HEK293 (cell line): ENCODE results near the gene EIF1AD.

Experiments used
- CTCF ChIA-PET: fragments of 350-600 bp; formaldehyde crosslinking; extraction: SDS; loops from one replicate; lab custom pipeline; 2021; ENCODE audit warnings: antibody characterized with exemption; lab: Yijun Ruan, JAX
- POLR2A ChIA-PET: fragments of 300-600 bp; formaldehyde crosslinking; extraction: SDS; loops from one replicate; lab custom pipeline; 2020; ENCODE audit warnings: antibody characterized with exemption, inconsistent platforms; lab: Yijun Ruan, JAX
- H3K27ac ChIP-seq: fragments of 200-500 bp; sonication (Bioruptor generic); 2 replicates; pipeline ENCODE4 v1.5.1; 2014; ENCODE audit warnings: low read depth, low read length, control low read depth, inconsistent platforms; ENCODE audit errors: extremely low read depth
- H3K36me3 ChIP-seq, 2 experiments: fragments of 200-500 bp in 1 of 2; sonication (Bioruptor generic) in 1 of 2; 1 replicate in 1 of 2; 2 replicates in 1 of 2; pipeline ENCODE4 v1.5.1; 2014 to 2017; ENCODE audit warnings: inconsistent platforms in 2 of 2, low read length in 2 of 2; ENCODE audit not compliant: control insufficient read depth in 2 of 2, insufficient read depth in 1 of 2
- H3K4me1 ChIP-seq: fragments of 200-500 bp; sonication (Bioruptor generic); 2 replicates; pipeline ENCODE4 v1.5.1; 2014; ENCODE audit warnings: mild to moderate bottlenecking, low read length, inconsistent platforms; ENCODE audit not compliant: control insufficient read depth, insufficient read depth
- H3K4me3 ChIP-seq: 2 replicates; pipeline ENCODE4 v1.5.1; 2011; ENCODE audit warnings: low read depth, mild to moderate bottlenecking, control low read depth, low read length, moderate library complexity
- H3K9me3 ChIP-seq: fragments of 200-500 bp; sonication (Bioruptor generic); 2 replicates; pipeline ENCODE4 v1.5.1; 2014; ENCODE audit warnings: low read depth, low read length, inconsistent platforms; ENCODE audit not compliant: control insufficient read depth, insufficient read depth
- INSM2 ChIP-seq: fragments of 450-650 bp; formaldehyde crosslinking; IDR thresholded peaks from 2 replicates; pipeline ENCODE4 v1.5.1; 2016; ENCODE audit warnings: missing biosample characterization, missing genetic modification characterization
- OSR2 ChIP-seq: fragments of 450-650 bp; formaldehyde crosslinking; IDR thresholded peaks from 2 replicates; pipeline ENCODE4 v1.5.1; 2016; ENCODE audit warnings: missing biosample characterization, missing genetic modification characterization
- TCF7L2 ChIP-seq: IDR thresholded peaks from 2 replicates; pipeline ENCODE4 v1.6.1; 2011; ENCODE audit warnings: low read depth, mild to moderate bottlenecking, inconsistent platforms, low read length, moderate library complexity, borderline replicate concordance
- ZFP69B ChIP-seq: fragments of 450-650 bp; formaldehyde crosslinking; IDR thresholded peaks from 2 replicates; pipeline ENCODE4 v1.5.1; 2016; ENCODE audit warnings: missing biosample characterization, missing genetic modification characterization
- ZIC2 ChIP-seq: fragments of 450-650 bp; formaldehyde crosslinking; IDR thresholded peaks from 2 replicates; pipeline ENCODE4 v1.5.1; 2016; ENCODE audit warnings: missing biosample characterization, missing genetic modification characterization
- ZNF132 ChIP-seq: fragments of 450-650 bp; formaldehyde crosslinking; IDR thresholded peaks from 2 replicates; pipeline ENCODE4 v1.5.1; 2017; ENCODE audit warnings: missing biosample characterization, missing genetic modification characterization, borderline replicate concordance
- ZNF140 ChIP-seq: fragments of 450-650 bp; formaldehyde crosslinking; IDR thresholded peaks from 2 replicates; pipeline ENCODE4 v1.5.1; 2016; ENCODE audit warnings: missing biosample characterization, missing genetic modification characterization
- ZNF19 ChIP-seq: fragments of 450-650 bp; formaldehyde crosslinking; IDR thresholded peaks from 2 replicates; pipeline ENCODE4; 2016; ENCODE audit warnings: missing biosample characterization, missing genetic modification characterization, low read depth
- ZNF23 ChIP-seq: fragments of 450-650 bp; formaldehyde crosslinking; IDR thresholded peaks from 2 replicates; pipeline ENCODE4 v1.5.1; 2016; ENCODE audit warnings: missing biosample characterization, missing genetic modification characterization, borderline replicate concordance
- ZNF248 ChIP-seq: fragments of 450-650 bp; formaldehyde crosslinking; IDR thresholded peaks from 2 replicates; pipeline ENCODE4 v1.5.1; 2017; ENCODE audit warnings: missing biosample characterization, missing genetic modification characterization
- ZNF335 ChIP-seq: fragments of 450-650 bp; formaldehyde crosslinking; conservative IDR thresholded peaks from 2 replicates; pipeline ENCODE4 v1.5.1; 2016; ENCODE audit warnings: missing biosample characterization, missing genetic modification characterization
- ZNF354C ChIP-seq: fragments of 450-650 bp; formaldehyde crosslinking; IDR thresholded peaks from 2 replicates; pipeline ENCODE4 v1.5.1; 2016; ENCODE audit warnings: missing biosample characterization, missing genetic modification characterization, low read depth, borderline replicate concordance
- ZNF37A ChIP-seq: fragments of 450-650 bp; IDR thresholded peaks from 2 replicates; pipeline ENCODE4 v1.5.1; 2018; ENCODE audit warnings: missing biosample characterization, missing genetic modification characterization
- ZNF404 ChIP-seq: fragments of 450-650 bp; formaldehyde crosslinking; IDR thresholded peaks from 2 replicates; pipeline ENCODE4 v1.5.1; 2017; ENCODE audit warnings: missing biosample characterization, missing genetic modification characterization
- ZNF549 ChIP-seq: fragments of 450-650 bp; IDR thresholded peaks from 2 replicates; pipeline ENCODE4 v1.5.1; 2018; ENCODE audit warnings: missing biosample characterization, missing genetic modification characterization, mild to moderate bottlenecking, inconsistent platforms, moderate library complexity
- ZNF580 ChIP-seq: fragments of 450-650 bp; formaldehyde crosslinking; IDR thresholded peaks from 2 replicates; pipeline ENCODE4 v1.5.1; 2016; ENCODE audit warnings: missing biosample characterization, missing genetic modification characterization
- ZNF585B ChIP-seq: fragments of 450-650 bp; formaldehyde crosslinking; IDR thresholded peaks from 2 replicates; pipeline ENCODE4 v1.5.1; 2016; ENCODE audit warnings: missing biosample characterization, missing genetic modification characterization
- ZNF596 ChIP-seq: fragments of 450-650 bp; IDR thresholded peaks from 2 replicates; pipeline ENCODE4 v1.5.0; 2018; ENCODE audit warnings: missing biosample characterization, mild to moderate bottlenecking, missing genetic modification characterization, moderate library complexity
- ZSCAN4 ChIP-seq: fragments of 450-650 bp; formaldehyde crosslinking; IDR thresholded peaks from 2 replicates; pipeline ENCODE4 v1.5.1; 2017; ENCODE audit warnings: missing biosample characterization, missing genetic modification characterization
- ZXDB ChIP-seq: fragments of 450-650 bp; formaldehyde crosslinking; IDR thresholded peaks from 2 replicates; pipeline ENCODE4 v1.5.1; 2016; ENCODE audit warnings: missing biosample characterization, missing genetic modification characterization

Gene EIF1AD

GRCh38 chr11:66015936-66016792 is 14.2 kb upstream of the EIF1AD start:
- 0 out of 2 replicates have a peak, but pooled peaks have one; percentile 28 for TF ChIP-seq ZSCAN4 (tag by site-specific recombination)
- TF ChIP-seq ZIC2 (tag by site-specific recombination), result 0 out of 2 replicates have a peak, but pooled peaks have one; percentile 16
- TF ChIP-seq OSR2 (tag by site-specific recombination), result no peak
- TF ChIP-seq ZFP69B (tag by site-specific recombination), result no peak
- Histone ChIP-seq H3K27ac (no peak overlapping the region), H3K4me1 (no peaks in the 10 kb centered on the region), H3K4me3 (no peak overlapping the region), H3K36me3 (no peaks in the 10 kb centered on the region), H3K9me3 (no peaks in the 10 kb centered on the region)
- CTCF ChIA-PET, result no interaction called here
- POLR2A ChIA-PET, result no interaction called here

GRCh38 chr11:66015454-66015881 is 13.5 kb upstream of the EIF1AD start:
- CTCF ChIA-PET, result no interaction called here
- TF ChIP-seq ZIC2 (tag by site-specific recombination) (0 out of 2 replicates have a peak, but pooled peaks have one; percentile 31), INSM2 (no peak), ZNF19 (tag by site-specific recombination) (no peak)
- no peaks in the 10 kb centered on the region for H3K4me1 ChIP-seq

GRCh38 chr11:66014804-66015453 is 13.0 kb upstream of the EIF1AD start:
- H3K4me3 ChIP-seq, result no peak overlapping the region
- ChIA-PET CTCF (no interaction called here), POLR2A (no interaction called here)
- H3K9me3 ChIP-seq, result no peaks in the 10 kb centered on the region
- no peak overlapping the region for H3K27ac ChIP-seq
- H3K36me3 ChIP-seq, result no peaks in the 10 kb centered on the region
- TF ChIP-seq ZNF37A (tag by site-specific recombination) (no peak), ZNF549 (tag by site-specific recombination) (no peak), ZNF23 (tag by site-specific recombination) (no peak), ZSCAN4 (tag by site-specific recombination) (peak; percentile 36), ZNF335 (tag by site-specific recombination) (peak; percentile 13; the same call in 1 of the 2 replicates)
- H3K4me1 ChIP-seq, result no peaks in the 10 kb centered on the region

More at GRCh38 chr11:66015454-66015881, 13.5 kb upstream of the EIF1AD start:
- POLR2A ChIA-PET, result no interaction called here
- no peaks in the 10 kb centered on the region for H3K36me3 ChIP-seq
- H3K27ac ChIP-seq, result no peak overlapping the region
- H3K9me3 ChIP-seq, result no peaks in the 10 kb centered on the region
- no peak overlapping the region for H3K4me3 ChIP-seq

GRCh38 chr11:66013762-66014100 is 11.8 kb upstream of the EIF1AD start:
- POLR2A ChIA-PET, result interaction anchor here (1.2 kb wide), 1 partner anchor 8 kb away, joined by 4 read pairs; no protein-coding TSS in a partner anchor
- H3K4me3 ChIP-seq, result no peak overlapping the region
- no peak overlapping the region for H3K27ac ChIP-seq
- no peaks in the 10 kb centered on the region for H3K9me3 ChIP-seq
- CTCF ChIA-PET, result interaction anchor here (2.0 kb wide), 1 partner anchor 9 kb away, joined by 9 read pairs; no protein-coding TSS in a partner anchor
- H3K4me1 ChIP-seq, result no peaks in the 10 kb centered on the region
- H3K36me3 ChIP-seq, result no peaks in the 10 kb centered on the region
- TF ChIP-seq ZNF585B (tag by site-specific recombination) (no peak), ZNF140 (tag by site-specific recombination) (no peak), ZNF596 (no peak), ZXDB (tag by site-specific recombination) (no peak), TCF7L2 (no peak), ZNF404 (tag by site-specific recombination) (no peak), ZNF248 (no peak), ZNF132 (tag by site-specific recombination) (no peak), ZNF354C (tag by site-specific recombination) (no peak), ZNF580 (tag by site-specific recombination) (no peak)
